ENCODE measurements around the gene RNF180. TPM values are rescaled to one million over a fixed set of nuclear protein-coding genes. Genes with fewer than 3 reads are reported as not detected.

The RNF180 gene, protein sequence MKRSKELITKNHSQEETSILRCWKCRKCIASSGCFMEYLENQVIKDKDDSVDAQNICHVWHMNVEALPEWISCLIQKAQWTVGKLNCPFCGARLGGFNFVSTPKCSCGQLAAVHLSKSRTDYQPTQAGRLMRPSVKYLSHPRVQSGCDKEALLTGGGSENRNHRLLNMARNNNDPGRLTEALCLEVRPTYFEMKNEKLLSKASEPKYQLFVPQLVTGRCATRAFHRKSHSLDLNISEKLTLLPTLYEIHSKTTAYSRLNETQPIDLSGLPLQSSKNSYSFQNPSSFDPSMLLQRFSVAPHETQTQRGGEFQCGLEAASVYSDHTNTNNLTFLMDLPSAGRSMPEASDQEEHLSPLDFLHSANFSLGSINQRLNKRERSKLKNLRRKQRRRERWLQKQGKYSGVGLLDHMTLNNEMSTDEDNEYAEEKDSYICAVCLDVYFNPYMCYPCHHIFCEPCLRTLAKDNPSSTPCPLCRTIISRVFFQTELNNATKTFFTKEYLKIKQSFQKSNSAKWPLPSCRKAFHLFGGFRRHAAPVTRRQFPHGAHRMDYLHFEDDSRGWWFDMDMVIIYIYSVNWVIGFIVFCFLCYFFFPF
- total RNA-seq (ENCODE audit: unreplicated experiment): 7.8 TPM
- long read RNA-seq, partial matches to known transcripts: 1 of 2 reads
- long read RNA-seq, other reads (novel, unspliced or antisense): 1 of 2 reads

GRCh38 chr5:64165500-64166200 lies at the start of gene RNF180:
TSS of gene RNF180 (plus strand) at chr5:64165843. CDS start at chr5:64200808, 34,965 bp downstream.
- H3K4me1 Mint-ChIP-seq (ENCODE audit: unreplicated experiment): peaks cover 9% of the 10 kb centered on the region
- H3K27me3 Mint-ChIP-seq (ENCODE audit: unreplicated experiment): peaks cover 6% of the 10 kb centered on the region
- peak within 1 kb of the TSS; percentile 11 for H3K27ac Mint-ChIP-seq (ENCODE audit: unreplicated experiment)
- H3K4me3 Mint-ChIP-seq (ENCODE audit: unreplicated experiment): peak within 1 kb of the TSS; percentile 93
- no peaks in the 10 kb centered on the region for H3K9me3 Mint-ChIP-seq (ENCODE audit: unreplicated experiment)
- DNase-seq (ENCODE audit: low spot score): peak; percentile 73
- TF ChIP-seq CTCF (IDR thresholded peaks at IDR 0.05; ENCODE audit: unreplicated experiment): no peak
- H3K36me3 Mint-ChIP-seq (ENCODE audit: low read depth, unreplicated experiment): no peaks in the 10 kb centered on the region

DNA sequence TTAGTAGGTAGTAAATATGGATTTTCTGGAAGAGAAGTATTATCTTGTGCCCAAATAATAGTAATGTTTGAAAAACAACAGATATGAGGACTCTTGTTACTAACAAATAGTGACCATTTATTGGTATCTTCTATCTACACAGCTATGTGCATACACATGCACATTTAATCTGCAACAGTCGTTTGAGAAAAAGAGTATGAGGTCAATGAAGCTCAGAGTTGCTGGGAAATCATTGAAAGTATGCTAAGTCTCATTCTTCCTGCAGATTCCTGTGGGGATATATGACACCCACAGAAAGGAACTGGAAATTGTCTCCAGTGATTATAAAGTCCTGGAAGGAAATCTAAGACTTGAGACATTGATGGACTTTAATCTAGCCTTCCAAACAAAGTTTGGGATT lies 40.1 kb upstream of the RNF180 start:
- TF ChIP-seq CTCF (IDR thresholded peaks at IDR 0.05; ENCODE audit: unreplicated experiment): no peak
- H3K36me3 Mint-ChIP-seq (ENCODE audit: low read depth, unreplicated experiment): no peaks in the 10 kb centered on the region
- H3K27me3 Mint-ChIP-seq (ENCODE audit: unreplicated experiment): no peaks in the 10 kb centered on the region
- H3K27ac Mint-ChIP-seq (ENCODE audit: unreplicated experiment): no peak overlapping the region
- no peaks in the 10 kb centered on the region for H3K9me3 Mint-ChIP-seq (ENCODE audit: unreplicated experiment)
- H3K4me3 Mint-ChIP-seq (ENCODE audit: unreplicated experiment): no peak overlapping the region
- DNase-seq (ENCODE audit: low spot score): no peak
- H3K4me1 Mint-ChIP-seq (ENCODE audit: unreplicated experiment): peaks cover 2% of the 10 kb centered on the region

DNA sequence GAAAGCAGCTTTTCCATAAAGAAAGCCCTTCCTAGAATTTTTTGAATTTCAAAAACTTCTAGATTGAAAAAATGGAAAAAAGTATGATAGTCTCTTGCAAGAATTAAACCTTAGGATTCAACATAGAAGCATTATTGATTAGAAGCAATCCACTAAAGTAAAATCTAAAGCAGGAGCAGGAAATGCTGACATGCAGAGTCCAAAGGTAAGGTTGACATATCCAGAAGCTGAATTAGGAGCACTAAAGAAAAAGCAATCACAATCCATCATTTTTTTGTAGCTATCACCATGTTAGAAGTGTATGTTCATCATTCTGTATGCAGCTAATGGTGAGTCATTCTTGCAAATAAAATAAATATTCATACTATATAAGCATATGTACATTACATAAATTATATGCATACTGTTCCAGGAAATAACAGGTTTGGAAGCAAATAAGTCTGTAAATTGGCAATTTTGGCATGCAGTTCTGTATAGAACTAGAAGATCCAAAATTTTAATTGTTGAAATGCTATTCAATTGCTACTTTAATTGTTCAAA lies 39.4 kb upstream of the RNF180 start:
- Mint-ChIP-seq H3K4me1 (ENCODE audit: unreplicated experiment) (peaks cover 2% of the 10 kb centered on the region), H3K27ac (ENCODE audit: unreplicated experiment) (no peak overlapping the region), H3K9me3 (ENCODE audit: unreplicated experiment) (no peaks in the 10 kb centered on the region), H3K36me3 (ENCODE audit: low read depth, unreplicated experiment) (no peaks in the 10 kb centered on the region), H3K4me3 (ENCODE audit: unreplicated experiment) (no peak overlapping the region), H3K27me3 (ENCODE audit: unreplicated experiment) (no peaks in the 10 kb centered on the region)
- DNase-seq (ENCODE audit: low spot score): no peak
- no peak for TF ChIP-seq CTCF (IDR thresholded peaks at IDR 0.05; ENCODE audit: unreplicated experiment)

DNA sequence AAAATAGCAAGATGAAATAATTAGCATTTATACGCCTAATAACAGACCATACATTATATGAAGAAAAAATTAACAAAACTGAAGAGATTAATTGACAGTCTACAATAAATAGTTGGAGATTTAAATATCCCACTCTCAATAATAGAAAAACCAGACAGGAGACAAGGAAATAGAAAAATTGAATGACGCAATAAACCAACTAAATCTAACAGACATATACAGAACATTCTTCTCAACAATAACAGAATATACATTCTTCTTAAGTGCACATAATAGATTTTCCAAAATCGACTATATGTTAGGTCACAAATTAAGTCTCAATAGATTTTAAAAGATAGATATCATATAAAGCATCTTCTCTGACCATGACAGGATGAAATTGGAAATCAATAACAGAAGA lies 25.6 kb upstream of the RNF180 start:
- no peak for TF ChIP-seq CTCF (IDR thresholded peaks at IDR 0.05; ENCODE audit: unreplicated experiment)
- H3K27ac Mint-ChIP-seq (ENCODE audit: unreplicated experiment): no peak overlapping the region
- no peaks in the 10 kb centered on the region for H3K4me1 Mint-ChIP-seq (ENCODE audit: unreplicated experiment)
- no peaks in the 10 kb centered on the region for H3K36me3 Mint-ChIP-seq (ENCODE audit: low read depth, unreplicated experiment)
- no peak for DNase-seq (ENCODE audit: low spot score)
- H3K27me3 Mint-ChIP-seq (ENCODE audit: unreplicated experiment): no peaks in the 10 kb centered on the region
- no peaks in the 10 kb centered on the region for H3K9me3 Mint-ChIP-seq (ENCODE audit: unreplicated experiment)
- H3K4me3 Mint-ChIP-seq (ENCODE audit: unreplicated experiment): no peak overlapping the region

Measured in endothelial cell (in vitro differentiated cells).